Naive thymus-derived CD4-positive, alpha-beta T cell (primary cell): ENCODE results near the gene GRAMD1A. TPM values are rescaled to one million over a fixed set of nuclear protein-coding genes. Genes with fewer than 3 reads are reported as not detected.
A peak's percentile ranks its signal among the peaks of the same experiment; 100 is the strongest.

Experiments used
- ATAC-seq: fragments of 150-1000 bp; cut with Tn5 transposase; 2 replicates; pipeline ENCODE4 v1.10.0; 2021; ENCODE audit warnings: mild to moderate bottlenecking, moderate library complexity
- CTCF ChIA-PET: fragments of 350-600 bp; sonication (Branson Sonifier 250); formaldehyde crosslinking; loops from one replicate; lab custom pipeline; 2021; ENCODE audit warnings: antibody characterized with exemption; lab: Charles Lee
- POLR2A ChIA-PET: fragments of 350-600 bp; sonication (Branson Sonifier 250); formaldehyde crosslinking; loops from one replicate; lab custom pipeline; 2021; ENCODE audit warnings: antibody characterized with exemption, inconsistent platforms; lab: Charles Lee
- DNase-seq, 9 donors: peaks; one replicate each; pipeline versions ENCODE4 v3.0.0 to v3.0.0-alpha.2; 2020 to 2022; ENCODE audit warnings: mixed read lengths in 1 of 9
- H3K27ac ChIP-seq: one replicate; pipeline ENCODE4 v1.7.0; 2013; ENCODE audit warnings: mild to moderate bottlenecking, low read depth, low read length, moderate library complexity
- H3K27me3 ChIP-seq, 2 donors: one replicate each; pipeline ENCODE4 v1.7.0; 2013; ENCODE audit warnings: low read length in 2 of 2, mild to moderate bottlenecking in 2 of 2, moderate library complexity in 2 of 2; ENCODE audit not compliant: control insufficient read depth in 2 of 2, insufficient read depth in 2 of 2
- H3K36me3 ChIP-seq, 3 experiments: 1 replicate in 2 of 3; 2 replicates in 1 of 3; pipeline ENCODE4 v1.7.0; 2013; ENCODE audit warnings: low read length in 3 of 3, mild to moderate bottlenecking in 3 of 3, moderate library complexity in 1 of 3; ENCODE audit not compliant: insufficient read depth in 3 of 3, control insufficient read depth in 2 of 3
- H3K4me1 ChIP-seq, 2 donors: one replicate each; pipeline ENCODE4 v1.7.0; 2013; ENCODE audit warnings: low read length in 2 of 2, mild to moderate bottlenecking in 2 of 2, moderate library complexity in 1 of 2; ENCODE audit not compliant: control insufficient read depth in 2 of 2, insufficient read depth in 2 of 2
- H3K4me3 ChIP-seq: 2 replicates; pipeline ENCODE4 v1.7.0; 2013; ENCODE audit warnings: mild to moderate bottlenecking, low read length
- H3K9me3 ChIP-seq, 3 experiments: 1 replicate in 2 of 3; 2 replicates in 1 of 3; pipeline ENCODE4 v1.7.0; 2013; ENCODE audit warnings: low read length in 3 of 3; ENCODE audit not compliant: control insufficient read depth in 2 of 3
- H3K27ac Mint-ChIP-seq, 9 donors: one replicate each; pipeline ENCODE4 v1.8.0; 2020 to 2022; ENCODE audit warnings: mixed read lengths in 9 of 9, mild to moderate bottlenecking in 8 of 9, moderate library complexity in 5 of 9, inconsistent platforms in 2 of 9
- H3K27me3 Mint-ChIP-seq, 5 donors: one replicate each; pipeline ENCODE4 v1.8.0; 2021 to 2022; ENCODE audit warnings: mixed read lengths in 5 of 5, mild to moderate bottlenecking in 1 of 5
- H3K36me3 Mint-ChIP-seq, 5 donors: one replicate each; pipeline ENCODE4 v1.8.0; 2020 to 2022; ENCODE audit warnings: mixed read lengths in 5 of 5, mild to moderate bottlenecking in 3 of 5, inconsistent platforms in 1 of 5
- H3K4me1 Mint-ChIP-seq, 7 donors: one replicate each; pipeline ENCODE4 v1.8.0; 2020 to 2022; ENCODE audit warnings: mixed read lengths in 7 of 7, mild to moderate bottlenecking in 3 of 7, inconsistent platforms in 1 of 7
- H3K4me3 Mint-ChIP-seq, 10 donors: one replicate each; pipeline ENCODE4 v1.8.0; 2020 to 2022; ENCODE audit warnings: mild to moderate bottlenecking in 10 of 10, mixed read lengths in 10 of 10, moderate library complexity in 6 of 10, inconsistent platforms in 2 of 10
- H3K9me3 Mint-ChIP-seq, 11 donors: one replicate each; pipeline ENCODE4 v1.8.0; 2020 to 2022; ENCODE audit warnings: mixed read lengths in 11 of 11, mild to moderate bottlenecking in 4 of 11, inconsistent platforms in 1 of 11, moderate library complexity in 1 of 11
- intact Hi-C, 2 donors: fragments of 100-400 bp; cut with micrococcal nuclease; formaldehyde crosslinking; loops; one replicate each; pipeline ENCODE4 v1.15.1; 2023
- polyA plus RNA-seq, 2 donors: library from polyadenylated mRNA; unstranded; fragments of 300-500 nt; fragmentation: Illumina TruSeq; gene quantifications; one replicate each; pipeline ENCODE4 v1.2.3, GENCODE V29; 2021
- total RNA-seq, 6 experiments: library from RNA in 5 of 6; stranded (reverse) in 5 of 6; gene quantifications; 1 replicate in 5 of 6; 2 replicates in 1 of 6; pipeline ENCODE4 v1.2.3 and lab custom pipeline; 2021 to 2026

The GRAMD1A gene
- total and polyA plus RNA-seq, 7 experiments from 2014 or later: 33.6 to 286 (median 167) TPM

DNA sequence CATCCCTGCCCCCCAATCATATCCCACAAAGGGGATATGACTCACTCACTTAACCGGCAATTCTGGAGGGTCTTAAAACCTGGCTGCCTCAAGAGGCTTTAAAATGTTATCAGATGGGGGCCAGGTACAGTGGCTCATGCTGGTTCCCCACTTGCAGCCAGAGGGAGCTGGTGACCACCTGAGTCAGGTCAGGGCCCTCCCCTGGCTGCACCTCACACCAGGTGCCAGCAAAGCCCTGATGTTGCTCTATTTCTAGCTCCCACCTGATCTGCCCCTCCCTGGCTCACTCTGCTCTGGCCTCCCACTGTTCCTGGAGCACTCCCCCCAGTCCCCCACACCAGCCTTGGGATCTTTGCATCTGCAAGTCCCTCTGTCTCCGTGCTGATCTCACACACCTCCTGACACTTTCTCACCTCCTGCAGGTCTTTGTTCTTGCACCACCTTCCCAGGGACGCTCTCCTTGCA, 55.6 kb downstream of the GRAMD1A start:
- ATAC-seq (no peak), DNase-seq (no peak)
- H3K9me3 ChIP-seq: no peaks in the 10 kb centered on the region
- peaks cover 0 to 1% (median 0%) of the 10 kb centered on the region in 7 donors for H3K4me1 Mint-ChIP-seq
- ChIA-PET CTCF (interaction anchor here (1.0 kb wide), 1 partner anchor 31 kb away, joined by 3 read pairs; no protein-coding TSS in a partner anchor), POLR2A (no interaction called here)
- H3K27me3 ChIP-seq: no peaks in the 10 kb centered on the region
- H3K9me3 Mint-ChIP-seq: no peaks in the 10 kb centered on the region
- H3K4me3 Mint-ChIP-seq: peak overlapping the region in 1 of 10 donors; percentile 21
- intact Hi-C loops: no loop called here
- no peaks in the 10 kb centered on the region for H3K4me1 ChIP-seq
- H3K27me3 Mint-ChIP-seq: peaks cover 0 to 11% (median 6%) of the 10 kb centered on the region in 5 donors
- no peak overlapping the region for H3K27ac ChIP-seq
- no peaks in the 10 kb centered on the region for H3K36me3 Mint-ChIP-seq
- peak overlapping the region in 1 of 9 donors; percentile 61 for H3K27ac Mint-ChIP-seq
- H3K36me3 ChIP-seq: no peaks in the 10 kb centered on the region
- no peak overlapping the region for H3K4me3 ChIP-seq

DNA sequence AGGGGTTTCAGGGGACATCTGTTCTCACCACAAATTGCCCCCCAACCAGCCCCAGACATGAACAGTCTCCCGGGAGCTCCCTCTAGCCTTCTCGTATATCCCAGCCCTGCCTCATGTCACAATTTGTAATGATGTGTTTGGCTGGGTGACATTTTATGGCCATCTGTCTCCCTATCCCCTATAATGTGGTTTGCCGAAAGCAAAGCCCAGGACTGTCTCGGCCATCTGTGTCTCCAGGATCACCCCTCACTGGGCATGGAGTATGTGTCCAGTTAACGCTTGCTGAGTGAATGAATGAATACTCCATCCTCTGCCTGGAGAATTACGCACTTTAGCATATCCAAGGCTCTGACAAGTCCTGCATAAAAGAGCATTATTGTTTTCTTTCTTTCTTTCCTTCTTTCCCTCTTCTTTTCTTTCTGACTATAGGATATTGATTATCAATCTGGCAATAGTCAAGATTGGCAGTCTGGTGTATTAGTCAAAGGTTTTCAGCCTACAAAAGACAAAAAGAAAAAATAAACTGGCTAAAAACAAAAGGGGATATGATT, 56.5 kb downstream of the GRAMD1A start:
- Histone ChIP-seq H3K4me1 (no peaks in the 10 kb centered on the region), H3K36me3 (no peaks in the 10 kb centered on the region), H3K9me3 (no peaks in the 10 kb centered on the region), H3K27ac (no peak overlapping the region), H3K4me3 (no peak overlapping the region), H3K27me3 (no peaks in the 10 kb centered on the region)
- Mint-ChIP-seq H3K36me3 (no peaks in the 10 kb centered on the region), H3K27me3 (peaks cover 0 to 11% (median 6%) of the 10 kb centered on the region in 5 donors), H3K4me3 (no peak overlapping the region), H3K4me1 (peaks cover 0 to 1% (median 0%) of the 10 kb centered on the region in 7 donors), H3K9me3 (no peaks in the 10 kb centered on the region), H3K27ac (no peak overlapping the region)
- ATAC-seq: no peak
- POLR2A ChIA-PET: no interaction called here
- DNase-seq: no peak
- CTCF ChIA-PET: no interaction called here
- intact Hi-C loops: no loop called here

DNA sequence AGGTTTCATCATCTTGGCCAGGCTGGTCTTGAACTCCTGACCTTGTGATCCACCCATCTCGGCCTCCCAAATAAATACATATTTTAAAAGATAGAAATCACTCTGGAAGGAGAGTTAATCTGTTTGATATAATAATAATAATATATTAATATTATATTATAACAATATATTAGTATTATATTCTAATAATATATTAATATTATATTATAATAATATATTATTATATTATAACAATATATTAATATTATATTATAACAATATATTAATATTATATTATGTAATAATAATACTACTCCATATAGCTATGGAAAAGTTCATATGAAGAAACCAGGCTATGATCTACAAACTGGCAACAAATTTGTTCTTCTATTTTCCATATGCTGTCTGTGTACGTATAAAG, 58.2 kb downstream of the GRAMD1A start:
- Mint-ChIP-seq H3K9me3 (no peaks in the 10 kb centered on the region), H3K4me1 (peaks cover 0 to 1% (median 0%) of the 10 kb centered on the region in 7 donors), H3K36me3 (no peaks in the 10 kb centered on the region), H3K27me3 (peaks cover 0 to 11% (median 6%) of the 10 kb centered on the region in 5 donors), H3K4me3 (no peak overlapping the region), H3K27ac (no peak overlapping the region)
- Histone ChIP-seq H3K9me3 (no peaks in the 10 kb centered on the region), H3K36me3 (no peaks in the 10 kb centered on the region), H3K27ac (no peak overlapping the region), H3K4me1 (no peaks in the 10 kb centered on the region), H3K27me3 (no peaks in the 10 kb centered on the region), H3K4me3 (no peak overlapping the region)
- ChIA-PET CTCF (interaction anchor here (0.7 kb wide), 1 partner anchor 14 kb away, joined by 4 read pairs; no protein-coding TSS in a partner anchor), POLR2A (no interaction called here)
- intact Hi-C loops: no loop called here
- DNase-seq (no peak), ATAC-seq (no peak)

DNA sequence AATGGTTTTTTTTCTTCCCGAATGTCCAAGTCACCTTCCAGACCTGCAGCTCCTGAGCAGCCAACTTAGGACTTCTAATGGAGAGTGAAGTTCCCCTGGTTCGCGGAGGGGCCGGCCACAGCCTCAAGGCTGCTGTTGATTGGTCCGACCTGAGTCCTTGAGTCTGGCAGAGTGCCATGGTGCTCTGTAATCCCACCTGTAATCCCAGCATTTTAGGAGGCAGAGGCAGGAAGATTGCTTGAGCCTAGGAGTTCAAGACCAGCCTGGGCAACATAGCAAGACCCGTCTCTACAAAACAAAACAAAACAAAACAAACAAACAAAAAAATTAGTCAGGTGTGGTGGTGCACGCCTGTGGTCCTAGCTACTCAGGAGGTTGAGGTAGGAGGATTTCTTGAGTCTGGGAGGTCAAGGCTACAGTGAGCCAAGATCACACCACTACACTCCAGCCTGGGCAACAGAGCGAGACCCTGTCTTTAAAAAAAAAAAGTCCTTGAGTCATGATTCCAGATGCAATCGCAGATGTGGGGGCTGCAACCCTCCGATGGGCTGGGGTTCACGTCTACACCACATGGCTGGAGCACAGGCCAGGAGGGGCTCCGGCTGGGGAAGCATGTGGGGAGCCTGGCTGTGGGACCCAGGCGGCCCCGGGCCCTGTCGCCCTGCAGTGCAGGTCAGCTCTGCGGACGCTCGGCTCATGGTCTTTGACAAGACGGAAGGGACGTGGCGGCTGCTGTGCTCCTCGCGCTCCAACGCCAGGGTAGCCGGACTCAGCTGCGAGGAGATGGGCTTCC, 59.1 kb downstream of the GRAMD1A start:
- Histone ChIP-seq H3K4me3 (no peak overlapping the region), H3K9me3 (no peaks in the 10 kb centered on the region), H3K4me1 (no peaks in the 10 kb centered on the region), H3K27ac (no peak overlapping the region), H3K36me3 (no peaks in the 10 kb centered on the region), H3K27me3 (no peaks in the 10 kb centered on the region)
- Mint-ChIP-seq H3K36me3 (no peaks in the 10 kb centered on the region), H3K9me3 (no peaks in the 10 kb centered on the region), H3K27ac (no peak overlapping the region), H3K4me1 (peaks cover 0 to 4% (median 0%) of the 10 kb centered on the region in 7 donors), H3K27me3 (peaks cover 0 to 11% (median 6%) of the 10 kb centered on the region in 5 donors), H3K4me3 (no peak overlapping the region)
- DNase-seq (no peak), ATAC-seq (no peak)
- intact Hi-C loops: no loop called here
- POLR2A ChIA-PET: no interaction called here
- CTCF ChIA-PET: interaction anchor here (0.7 kb wide), 1 partner anchor 15 kb away, joined by 4 read pairs; no protein-coding TSS in a partner anchor

DNA sequence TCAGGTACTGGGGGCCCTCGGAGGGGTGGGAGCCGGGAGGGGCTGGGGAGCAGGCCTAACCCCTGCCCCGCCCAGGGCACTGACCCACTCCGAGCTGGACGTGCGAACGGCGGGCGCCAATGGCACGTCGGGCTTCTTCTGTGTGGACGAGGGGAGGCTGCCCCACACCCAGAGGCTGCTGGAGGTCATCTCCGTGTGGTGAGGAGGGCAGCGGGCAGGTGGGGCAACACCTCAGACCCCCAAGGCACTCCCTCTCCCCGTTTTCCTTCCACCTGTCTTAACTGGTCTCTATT, 59.6 kb downstream of the GRAMD1A start:
- Mint-ChIP-seq H3K4me1 (peaks cover 0 to 4% (median 0%) of the 10 kb centered on the region in 7 donors), H3K36me3 (no peaks in the 10 kb centered on the region), H3K27me3 (peaks cover 0 to 11% (median 6%) of the 10 kb centered on the region in 5 donors), H3K4me3 (no peak overlapping the region), H3K9me3 (no peaks in the 10 kb centered on the region), H3K27ac (no peak overlapping the region)
- Histone ChIP-seq H3K9me3 (no peaks in the 10 kb centered on the region), H3K27me3 (no peaks in the 10 kb centered on the region), H3K4me1 (no peaks in the 10 kb centered on the region), H3K27ac (no peak overlapping the region), H3K4me3 (no peak overlapping the region), H3K36me3 (no peaks in the 10 kb centered on the region)
- no peak for DNase-seq
- no peak for ATAC-seq
- intact Hi-C loops: loop anchor here in 1 of 2 donors (10.0 kb wide), 1 partner anchor 435 kb away; the partner anchor contains the start of gene KRTDAP
- POLR2A ChIA-PET: no interaction called here
- CTCF ChIA-PET: no interaction called here

DNA sequence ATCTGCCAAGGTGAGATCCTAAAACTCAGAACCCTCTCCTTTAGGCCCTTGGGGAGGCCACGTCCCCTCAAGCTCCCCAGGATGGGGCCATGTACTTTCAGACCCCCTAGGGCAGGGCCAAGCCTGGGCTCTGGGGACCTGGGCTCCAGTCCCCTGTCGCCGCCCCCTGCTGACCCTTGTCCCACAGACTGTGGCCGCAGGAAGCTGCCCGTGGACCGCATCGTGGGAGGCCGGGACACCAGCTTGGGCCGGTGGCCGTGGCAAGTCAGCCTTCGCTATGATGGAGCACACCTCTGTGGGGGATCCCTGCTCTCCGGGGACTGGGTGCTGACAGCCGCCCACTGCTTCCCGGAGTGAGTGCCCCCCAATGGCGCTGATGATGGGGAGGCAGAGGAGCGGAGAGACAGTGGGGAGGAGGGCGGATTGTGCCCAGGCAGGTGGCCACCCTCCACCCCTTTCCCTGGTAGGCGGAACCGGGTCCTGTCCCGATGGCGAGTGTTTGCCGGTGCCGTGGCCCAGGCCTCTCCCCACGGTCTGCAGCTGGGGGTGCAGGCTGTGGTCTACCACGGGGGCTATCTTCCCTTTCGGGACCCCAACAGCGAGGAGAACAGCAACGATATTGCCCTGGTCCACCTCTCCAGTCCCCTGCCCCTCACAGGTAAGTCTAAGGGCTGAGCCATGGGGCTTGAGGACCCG, 60.2 kb downstream of the GRAMD1A start:
- H3K36me3 Mint-ChIP-seq: no peaks in the 10 kb centered on the region
- no peak overlapping the region for H3K4me3 Mint-ChIP-seq
- intact Hi-C loops: loop anchor here in 1 of 2 donors (10.0 kb wide), 1 partner anchor 434 kb away; the partner anchor contains the start of gene KRTDAP
- peaks cover 0 to 4% (median 0%) of the 10 kb centered on the region in 7 donors for H3K4me1 Mint-ChIP-seq
- no peaks in the 10 kb centered on the region for H3K9me3 Mint-ChIP-seq
- H3K27me3 Mint-ChIP-seq: peaks cover 0 to 11% (median 6%) of the 10 kb centered on the region in 5 donors
- no peak overlapping the region for H3K27ac Mint-ChIP-seq
- Histone ChIP-seq H3K27ac (no peak overlapping the region), H3K27me3 (no peaks in the 10 kb centered on the region), H3K9me3 (no peaks in the 10 kb centered on the region), H3K36me3 (no peaks in the 10 kb centered on the region), H3K4me3 (no peak overlapping the region), H3K4me1 (no peaks in the 10 kb centered on the region)
- POLR2A ChIA-PET: interaction anchor here (0.6 kb wide), 1 partner anchor 59 kb away, joined by 3 read pairs; no protein-coding TSS in a partner anchor
- CTCF ChIA-PET: no interaction called here
- ATAC-seq: no peak
- DNase-seq: no peak
